Urothelium cell line (cell line): ENCODE results near the gene NEDD8.
A peak's percentile ranks its signal among the peaks of the same experiment; 100 is the strongest.

Experiments used
- DNase-seq: peaks from one replicate; pipeline ENCODE4 v3.0.0; 2011; ENCODE audit warnings: low spot score, mixed read lengths
- FAIRE-seq: peaks from 2 replicates; lab custom pipeline; 2011; peaks lifted over from hg19 to GRCh38; lab: Jason Lieb, UNC

NEDD8 gene

GRCh38 chr14:24264298-24264697 is 32.1 kb upstream of the NEDD8 start:
- FAIRE-seq: no peak
- no peak for DNase-seq

GRCh38 chr14:24263848-24264247 is 31.7 kb upstream of the NEDD8 start:
- FAIRE-seq: no peak
- DNase-seq: no peak

GRCh38 chr14:24262821-24263733 is 30.9 kb upstream of the NEDD8 start, which contains the start of gene TGM1:
Gene TGM1, minus strand, starts transcription at chr14:24263177. Its CDS starts 825 bp downstream, at chr14:24262352.
- DNase-seq: no peak

GRCh38 chr14:24261969-24262327 is 29.8 kb upstream of the NEDD8 start:
- FAIRE-seq (no peak), DNase-seq (no peak)

More at GRCh38 chr14:24262821-24263733, 30.9 kb upstream of the NEDD8 start, which contains the start of gene TGM1:
- FAIRE-seq: no peak

GRCh38 chr14:24261256-24261968 is 29.2 kb upstream of the NEDD8 start:
- FAIRE-seq: no peak
- no peak for DNase-seq

- no peak for FAIRE-seq
- DNase-seq: no peak
These were observed 28.6 kb upstream of the NEDD8 start for GRCh38 chr14:24260780-24261157.

GRCh38 chr14:24260026-24260779 is 28.0 kb upstream of the NEDD8 start:
- FAIRE-seq (no peak), DNase-seq (no peak)

GRCh38 chr14:24259282-24260025 is 27.3 kb upstream of the NEDD8 start:
- FAIRE-seq (peak; percentile 30), DNase-seq (peak; percentile 86)

GRCh38 chr14:24258548-24259265 is 26.5 kb upstream of the NEDD8 start:
- DNase-seq (no peak), FAIRE-seq (no peak)

GRCh38 chr14:24258119-24258518 is 26.0 kb upstream of the NEDD8 start:
- DNase-seq (no peak), FAIRE-seq (no peak)

- DNase-seq (no peak), FAIRE-seq (no peak)
These were observed 24.8 kb upstream of the NEDD8 start for GRCh38 chr14:24256960-24257359.

GRCh38 chr14:24255931-24256711 is 24.0 kb upstream of the NEDD8 start:
- no peak for FAIRE-seq
- DNase-seq: no peak

GRCh38 chr14:24255438-24255837 is 23.3 kb upstream of the NEDD8 start:
- FAIRE-seq: no peak
- no peak for DNase-seq

GRCh38 chr14:24254630-24255392 is 22.6 kb upstream of the NEDD8 start:
- no peak for FAIRE-seq
- DNase-seq: no peak

- DNase-seq (no peak), FAIRE-seq (no peak)
These were observed 21.8 kb upstream of the NEDD8 start for GRCh38 chr14:24253936-24254335.

GRCh38 chr14:24252289-24253124 is 20.3 kb upstream of the NEDD8 start:
- no peak for FAIRE-seq

GRCh38 chr14:24251880-24252288 is 19.7 kb upstream of the NEDD8 start:
- DNase-seq (no peak), FAIRE-seq (no peak)

More at GRCh38 chr14:24252289-24253124, 20.3 kb upstream of the NEDD8 start:
- no peak for DNase-seq
